Osteoblast (primary cell): ENCODE measurements around the gene COMMD8. TPM values are rescaled to one million over a fixed set of nuclear protein-coding genes. Genes with fewer than 3 reads are reported as not detected.

Experiments
- DNase-seq: peaks from one replicate; pipeline ENCODE4 v3.0.0; 2011; ENCODE audit warnings: low spot score, mixed read lengths; ENCODE audit not compliant: insufficient read length; ENCODE audit errors: missing footprints
- H2AFZ ChIP-seq: 2 replicates; pipeline ENCODE4 v1.6.0; 2011; ENCODE audit warnings: mild to moderate bottlenecking, low read length
- H3K27ac ChIP-seq: 2 replicates; pipeline ENCODE4 v1.5.1; 2011; ENCODE audit warnings: mild to moderate bottlenecking, low read depth, low read length, moderate library complexity
- H3K27me3 ChIP-seq: 2 replicates; pipeline ENCODE4 v1.6.0; 2012; ENCODE audit warnings: mild to moderate bottlenecking, control low read depth, inconsistent platforms, low read length, moderate library complexity; ENCODE audit not compliant: insufficient read depth
- H3K36me3 ChIP-seq: 2 replicates; pipeline ENCODE4 v1.5.1; 2011; ENCODE audit warnings: mild to moderate bottlenecking, low read length, control low read depth, moderate library complexity; ENCODE audit not compliant: insufficient read depth
- H3K4me1 ChIP-seq: 2 replicates; pipeline ENCODE4 v1.5.1; 2011; ENCODE audit warnings: mild to moderate bottlenecking, low read length, control low read depth, moderate library complexity; ENCODE audit not compliant: insufficient read depth
- H3K4me2 ChIP-seq: 2 replicates; pipeline ENCODE4 v1.6.0; 2011; ENCODE audit warnings: mild to moderate bottlenecking, low read length; ENCODE audit not compliant: insufficient read depth
- H3K4me3 ChIP-seq: fragments of 200-600 bp; sonication (generic); 3 replicates; pipeline ENCODE4 v1.5.1; 2012; ENCODE audit warnings: mild to moderate bottlenecking, low read length, inconsistent platforms; ENCODE audit not compliant: insufficient read depth
- H3K79me2 ChIP-seq: 2 replicates; pipeline ENCODE4 v1.6.0; 2012; ENCODE audit warnings: mild to moderate bottlenecking, low read length, control low read depth, inconsistent platforms; ENCODE audit not compliant: insufficient read depth
- H3K9me3 ChIP-seq: 2 replicates; pipeline ENCODE4 v1.5.1; 2011; ENCODE audit warnings: low read depth, low read length, control low read depth
- H4K20me1 ChIP-seq: 2 replicates; pipeline ENCODE4 v1.6.0; 2012; ENCODE audit warnings: mild to moderate bottlenecking, low read length, control low read depth; ENCODE audit not compliant: insufficient read depth
- total RNA-seq: library from RNA; depleted of rRNA; stranded (reverse); fragments of >200 nt; gene quantifications from 2 replicates; pipeline ENCODE4 v1.2.3, GENCODE V29; 2012
- TF ChIP-seq, protein P1 (sequence below): IDR thresholded peaks from 2 replicates; pipeline ENCODE4 v1.5.1; 2011; ENCODE audit warnings: mild to moderate bottlenecking, low read depth, low read length, moderate library complexity; ENCODE audit errors: extremely low read depth

COMMD8 gene
- total RNA-seq, 1 donor = 30.8 TPM

DNA sequence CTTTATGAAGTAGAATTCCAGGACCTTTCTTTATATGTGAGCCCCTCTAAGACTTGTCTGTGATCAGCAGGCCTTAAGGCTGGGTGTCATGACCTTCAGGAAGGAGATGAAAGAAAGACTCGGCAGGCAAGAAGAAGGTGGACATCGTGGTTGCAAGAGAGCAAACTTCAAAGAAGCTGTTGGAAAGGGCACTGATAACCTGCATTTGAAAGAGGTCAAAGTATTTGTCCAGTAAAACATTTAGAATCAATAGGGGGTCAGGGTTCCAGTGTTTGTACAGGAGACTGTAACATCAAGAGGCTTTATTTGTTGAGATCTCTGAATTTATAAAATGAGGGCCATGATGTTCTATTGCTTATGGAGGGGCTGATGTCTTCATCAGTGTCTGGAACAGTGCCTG lies 44.2 kb downstream of the COMMD8 start:
- Histone ChIP-seq H4K20me1 (no peaks in the 10 kb centered on the region), H3K4me3 (no peak overlapping the region), H3K4me1 (no peaks in the 10 kb centered on the region), H3K36me3 (no peaks in the 10 kb centered on the region), H3K79me2 (no peaks in the 10 kb centered on the region), H3K27me3 (peaks cover 16% of the 10 kb centered on the region), H3K27ac (no peak overlapping the region), H3K9me3 (no peaks in the 10 kb centered on the region), H3K4me2 (no peak overlapping the region), H2AFZ (no peak overlapping the region)
- no peak for DNase-seq
- TF ChIP-seq, protein P1, sequence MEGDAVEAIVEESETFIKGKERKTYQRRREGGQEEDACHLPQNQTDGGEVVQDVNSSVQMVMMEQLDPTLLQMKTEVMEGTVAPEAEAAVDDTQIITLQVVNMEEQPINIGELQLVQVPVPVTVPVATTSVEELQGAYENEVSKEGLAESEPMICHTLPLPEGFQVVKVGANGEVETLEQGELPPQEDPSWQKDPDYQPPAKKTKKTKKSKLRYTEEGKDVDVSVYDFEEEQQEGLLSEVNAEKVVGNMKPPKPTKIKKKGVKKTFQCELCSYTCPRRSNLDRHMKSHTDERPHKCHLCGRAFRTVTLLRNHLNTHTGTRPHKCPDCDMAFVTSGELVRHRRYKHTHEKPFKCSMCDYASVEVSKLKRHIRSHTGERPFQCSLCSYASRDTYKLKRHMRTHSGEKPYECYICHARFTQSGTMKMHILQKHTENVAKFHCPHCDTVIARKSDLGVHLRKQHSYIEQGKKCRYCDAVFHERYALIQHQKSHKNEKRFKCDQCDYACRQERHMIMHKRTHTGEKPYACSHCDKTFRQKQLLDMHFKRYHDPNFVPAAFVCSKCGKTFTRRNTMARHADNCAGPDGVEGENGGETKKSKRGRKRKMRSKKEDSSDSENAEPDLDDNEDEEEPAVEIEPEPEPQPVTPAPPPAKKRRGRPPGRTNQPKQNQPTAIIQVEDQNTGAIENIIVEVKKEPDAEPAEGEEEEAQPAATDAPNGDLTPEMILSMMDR = no peak

DNA sequence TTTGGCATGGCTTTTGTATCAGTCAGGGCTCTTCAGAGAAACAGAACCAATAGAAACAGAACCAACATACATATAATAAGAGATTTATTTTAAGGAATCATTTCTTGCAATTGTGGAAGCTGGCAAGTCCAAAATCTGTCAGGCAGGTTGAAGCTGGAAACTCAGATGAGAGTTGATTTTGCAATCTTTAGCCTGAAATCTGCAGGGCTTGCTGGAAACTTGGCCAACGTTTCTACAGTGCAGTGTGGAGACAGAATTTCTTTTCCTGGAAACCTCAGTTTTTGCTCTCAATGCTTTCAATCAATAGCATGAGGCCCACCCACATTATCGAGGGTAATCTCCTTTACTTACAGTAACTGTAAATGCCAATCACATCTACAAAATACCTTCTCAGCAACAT lies 45.4 kb downstream of the COMMD8 start:
- Histone ChIP-seq H3K79me2 (no peaks in the 10 kb centered on the region), H3K4me2 (no peak overlapping the region), H4K20me1 (no peaks in the 10 kb centered on the region), H3K9me3 (no peaks in the 10 kb centered on the region), H3K4me3 (no peak overlapping the region), H3K27me3 (peaks cover 18% of the 10 kb centered on the region), H2AFZ (no peak overlapping the region), H3K27ac (no peak overlapping the region), H3K4me1 (no peaks in the 10 kb centered on the region), H3K36me3 (no peaks in the 10 kb centered on the region)
- no peak for DNase-seq
- TF ChIP-seq, protein P1 = no peak

DNA sequence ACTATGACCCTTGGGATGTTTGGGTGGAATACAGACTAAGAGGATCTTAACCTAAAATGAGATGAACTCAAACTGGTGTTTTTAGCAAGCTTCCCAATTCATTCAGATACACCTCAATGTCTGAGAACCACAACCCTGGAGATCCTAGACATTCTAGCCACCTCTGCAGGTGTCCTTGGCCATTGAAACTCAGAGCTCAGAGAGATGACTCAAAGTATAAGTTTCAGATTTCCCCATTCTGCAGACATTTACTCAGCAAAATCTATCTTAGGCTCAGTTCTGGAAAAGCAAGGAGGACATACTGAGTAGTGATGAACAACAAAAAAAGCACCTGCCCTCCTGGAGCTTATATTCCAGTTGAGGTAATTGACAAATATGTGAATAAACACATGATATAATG lies 47.8 kb downstream of the COMMD8 start:
- no peak overlapping the region for H2AFZ ChIP-seq
- no peaks in the 10 kb centered on the region for H3K4me1 ChIP-seq
- no peaks in the 10 kb centered on the region for H3K79me2 ChIP-seq
- H3K9me3 ChIP-seq = no peaks in the 10 kb centered on the region
- H3K27me3 ChIP-seq = peaks cover 8% of the 10 kb centered on the region
- H3K36me3 ChIP-seq = no peaks in the 10 kb centered on the region
- DNase-seq = no peak
- no peaks in the 10 kb centered on the region for H4K20me1 ChIP-seq
- TF ChIP-seq, protein P1 = no peak
- no peak overlapping the region for H3K4me2 ChIP-seq
- no peak overlapping the region for H3K4me3 ChIP-seq
- H3K27ac ChIP-seq = no peak overlapping the region

DNA sequence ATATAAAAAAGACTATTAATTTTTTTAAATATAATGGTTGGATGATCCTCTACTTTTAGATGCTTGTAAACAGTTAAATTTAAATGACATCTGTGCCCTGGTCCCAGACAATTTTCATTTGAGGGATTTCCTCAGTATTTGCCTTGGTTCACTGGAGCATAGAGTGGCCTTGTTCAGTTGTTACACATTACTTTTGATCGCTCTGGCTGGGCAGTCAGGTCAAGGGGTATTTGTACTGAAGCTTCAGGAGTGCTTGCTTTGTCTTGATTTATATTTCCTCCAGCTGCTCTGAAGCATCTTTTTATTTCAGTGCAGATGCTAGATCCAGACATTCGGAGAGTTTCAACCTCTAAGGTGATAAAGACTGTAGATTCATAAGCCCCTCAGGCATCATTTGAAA lies 50.0 kb downstream of the COMMD8 start:
- no peaks in the 10 kb centered on the region for H3K4me1 ChIP-seq
- H3K79me2 ChIP-seq = no peaks in the 10 kb centered on the region
- no peak overlapping the region for H3K27ac ChIP-seq
- no peaks in the 10 kb centered on the region for H3K36me3 ChIP-seq
- no peaks in the 10 kb centered on the region for H3K9me3 ChIP-seq
- TF ChIP-seq, protein P1 = no peak
- peaks cover 8% of the 10 kb centered on the region for H3K27me3 ChIP-seq
- no peak for DNase-seq
- H3K4me2 ChIP-seq = no peak overlapping the region
- H3K4me3 ChIP-seq = no peak overlapping the region
- H4K20me1 ChIP-seq = no peaks in the 10 kb centered on the region
- H2AFZ ChIP-seq = no peak overlapping the region
